ENCODE data around the gene FBXL7. TPM values are rescaled to one million over a fixed set of nuclear protein-coding genes. Genes with fewer than 3 reads are reported as not detected.

The FBXL7 gene
- total RNA-seq, 2 experiments from 2014 or later, result not detected

DNA sequence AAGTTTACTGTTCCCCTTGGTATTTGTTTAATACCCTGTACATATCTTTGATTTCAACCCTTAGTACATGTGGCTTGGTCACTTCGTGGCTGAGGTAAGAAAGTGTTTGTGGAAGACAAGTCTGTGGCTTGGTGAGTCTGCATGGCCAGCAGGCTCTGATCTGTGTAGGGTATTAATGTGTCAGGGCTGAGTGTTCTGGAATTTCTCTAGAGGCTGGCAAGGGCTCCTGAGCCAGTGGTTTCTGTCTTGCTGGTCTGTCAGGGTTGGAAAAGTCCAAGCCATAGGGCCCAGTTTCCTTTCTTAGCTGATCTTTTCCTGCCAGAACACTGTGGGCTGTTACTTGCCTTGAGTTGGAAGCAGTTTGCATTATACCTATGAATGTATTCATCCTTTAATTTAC is 48.0 kb upstream of the FBXL7 start:
- intact Hi-C loops (cut with DNase I, micrococcal nuclease), result no loop called here
- no peaks in the 10 kb centered on the region for H3K27me3 Mint-ChIP-seq
- TF ChIP-seq, protein P1, sequence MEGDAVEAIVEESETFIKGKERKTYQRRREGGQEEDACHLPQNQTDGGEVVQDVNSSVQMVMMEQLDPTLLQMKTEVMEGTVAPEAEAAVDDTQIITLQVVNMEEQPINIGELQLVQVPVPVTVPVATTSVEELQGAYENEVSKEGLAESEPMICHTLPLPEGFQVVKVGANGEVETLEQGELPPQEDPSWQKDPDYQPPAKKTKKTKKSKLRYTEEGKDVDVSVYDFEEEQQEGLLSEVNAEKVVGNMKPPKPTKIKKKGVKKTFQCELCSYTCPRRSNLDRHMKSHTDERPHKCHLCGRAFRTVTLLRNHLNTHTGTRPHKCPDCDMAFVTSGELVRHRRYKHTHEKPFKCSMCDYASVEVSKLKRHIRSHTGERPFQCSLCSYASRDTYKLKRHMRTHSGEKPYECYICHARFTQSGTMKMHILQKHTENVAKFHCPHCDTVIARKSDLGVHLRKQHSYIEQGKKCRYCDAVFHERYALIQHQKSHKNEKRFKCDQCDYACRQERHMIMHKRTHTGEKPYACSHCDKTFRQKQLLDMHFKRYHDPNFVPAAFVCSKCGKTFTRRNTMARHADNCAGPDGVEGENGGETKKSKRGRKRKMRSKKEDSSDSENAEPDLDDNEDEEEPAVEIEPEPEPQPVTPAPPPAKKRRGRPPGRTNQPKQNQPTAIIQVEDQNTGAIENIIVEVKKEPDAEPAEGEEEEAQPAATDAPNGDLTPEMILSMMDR (IDR thresholded peaks at IDR 0.05), result no peak
- H3K9me3 ChIP-seq (ENCODE audit: control insufficient read depth in 1 of 2, insufficient read depth in 1 of 2, low read length in 2 of 2), result peaks cover 0 to 16% of the 10 kb centered on the region in 2 experiments
- no peaks in the 10 kb centered on the region for H3K36me3 Mint-ChIP-seq (ENCODE audit: low read depth)
- CTCF ChIA-PET, result no interaction called here
- no peak overlapping the region for H3K4me3 ChIP-seq (ENCODE audit: low read length)
- H3K27ac ChIP-seq (ENCODE audit: low read depth in 1 of 2, low read length in 2 of 2), result no peak overlapping the region
- POLR2A ChIA-PET, result no interaction called here
- no peaks in the 10 kb centered on the region for H3K27me3 ChIP-seq (ENCODE audit: control insufficient read depth in 1 of 2, insufficient read depth in 2 of 2, low read length in 2 of 2)
- no peaks in the 10 kb centered on the region for H3K36me3 ChIP-seq (ENCODE audit: insufficient read depth, low read length)
- no peak overlapping the region for H3K4me3 Mint-ChIP-seq
- ATAC-seq (ENCODE audit: poor library complexity), result no peak
- H3K27ac Mint-ChIP-seq, result no peak overlapping the region
- DNase-seq, result no peak
- H3K4me1 Mint-ChIP-seq (ENCODE audit: low read depth), result no peaks in the 10 kb centered on the region
- H3K4me1 ChIP-seq (ENCODE audit: insufficient read depth, low read length), result no peaks in the 10 kb centered on the region
- peaks cover 12% of the 10 kb centered on the region for H3K9me3 Mint-ChIP-seq

DNA sequence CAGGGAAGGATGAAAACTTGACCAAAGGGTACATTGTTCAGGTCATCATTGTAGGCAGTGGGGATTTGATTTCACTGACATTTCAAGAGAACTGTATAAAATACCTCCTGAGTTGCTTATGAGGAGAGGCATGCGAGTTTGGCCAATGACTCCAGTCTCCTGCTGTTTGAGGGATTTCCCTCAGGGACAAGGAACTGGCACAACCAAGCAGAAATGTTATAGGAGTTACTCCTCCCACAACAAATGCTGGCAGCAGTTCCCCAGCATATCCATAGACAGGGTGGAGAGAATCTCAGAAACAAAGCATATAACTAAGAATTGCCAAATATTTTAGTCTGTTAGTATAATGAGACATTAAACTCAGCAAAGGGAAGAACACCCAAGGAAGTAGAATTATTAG is 47.2 kb upstream of the FBXL7 start:
- intact Hi-C loops (cut with DNase I, micrococcal nuclease), result no loop called here
- peaks cover 0 to 16% of the 10 kb centered on the region in 2 experiments for H3K9me3 ChIP-seq (ENCODE audit: control insufficient read depth in 1 of 2, insufficient read depth in 1 of 2, low read length in 2 of 2)
- Mint-ChIP-seq H3K9me3 (peaks cover 15% of the 10 kb centered on the region), H3K36me3 (ENCODE audit: low read depth) (no peaks in the 10 kb centered on the region), H3K27ac (no peak overlapping the region), H3K27me3 (no peaks in the 10 kb centered on the region), H3K4me1 (ENCODE audit: low read depth) (no peaks in the 10 kb centered on the region), H3K4me3 (no peak overlapping the region)
- H3K27me3 ChIP-seq (ENCODE audit: control insufficient read depth in 1 of 2, insufficient read depth in 2 of 2, low read length in 2 of 2), result no peaks in the 10 kb centered on the region
- no peaks in the 10 kb centered on the region for H3K4me1 ChIP-seq (ENCODE audit: insufficient read depth, low read length)
- POLR2A ChIA-PET, result no interaction called here
- no peak overlapping the region for H3K27ac ChIP-seq (ENCODE audit: low read depth in 1 of 2, low read length in 2 of 2)
- TF ChIP-seq, protein P1 (IDR thresholded peaks at IDR 0.05), result no peak
- ATAC-seq (ENCODE audit: poor library complexity), result no peak
- H3K4me3 ChIP-seq (ENCODE audit: low read length), result no peak overlapping the region
- CTCF ChIA-PET, result no interaction called here
- no peaks in the 10 kb centered on the region for H3K36me3 ChIP-seq (ENCODE audit: insufficient read depth, low read length)
- DNase-seq, result no peak

DNA sequence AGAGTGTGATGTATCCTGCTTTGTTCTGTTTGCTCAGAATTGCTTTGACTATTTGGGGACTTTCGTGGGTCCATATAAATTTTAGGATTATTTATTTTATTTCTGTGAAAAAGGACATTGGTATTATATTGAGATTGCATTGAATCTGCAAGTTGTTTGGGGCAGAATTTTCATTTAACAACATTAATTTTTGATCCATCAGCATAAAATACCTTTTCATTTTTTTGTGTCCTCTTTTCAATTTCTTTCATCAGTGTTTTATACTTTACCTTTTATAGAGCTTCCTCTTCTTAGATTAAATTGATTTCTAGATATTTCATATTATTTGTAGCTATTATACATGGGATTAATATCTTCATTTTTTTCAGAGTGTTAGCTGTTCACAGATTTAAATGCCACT is 40.8 kb upstream of the FBXL7 start:
- Mint-ChIP-seq H3K27me3 (no peaks in the 10 kb centered on the region), H3K4me3 (no peak overlapping the region), H3K9me3 (peaks cover 13% of the 10 kb centered on the region), H3K4me1 (ENCODE audit: low read depth) (no peaks in the 10 kb centered on the region), H3K27ac (no peak overlapping the region), H3K36me3 (ENCODE audit: low read depth) (no peaks in the 10 kb centered on the region)
- Histone ChIP-seq H3K36me3 (ENCODE audit: insufficient read depth, low read length) (no peaks in the 10 kb centered on the region), H3K27me3 (ENCODE audit: control insufficient read depth in 1 of 2, insufficient read depth in 2 of 2, low read length in 2 of 2) (no peaks in the 10 kb centered on the region), H3K4me3 (ENCODE audit: low read length) (no peak overlapping the region), H3K9me3 (ENCODE audit: control insufficient read depth in 1 of 2, insufficient read depth in 1 of 2, low read length in 2 of 2) (no peaks in the 10 kb centered on the region), H3K27ac (ENCODE audit: low read depth in 1 of 2, low read length in 2 of 2) (no peak overlapping the region), H3K4me1 (ENCODE audit: insufficient read depth, low read length) (no peaks in the 10 kb centered on the region)
- DNase-seq (no peak), ATAC-seq (ENCODE audit: poor library complexity) (no peak)
- ChIA-PET CTCF (no interaction called here), POLR2A (no interaction called here)
- TF ChIP-seq, protein P1 (IDR thresholded peaks at IDR 0.05), result no peak
- intact Hi-C loops (cut with DNase I, micrococcal nuclease), result no loop called here
